Ishikawa (cell line): ENCODE data around the gene FUBP1.

Experiments
- EP300 ChIP-seq: IDR thresholded peaks from 2 replicates; pipeline ENCODE4 v1.6.1; 2012; ENCODE audit warnings: borderline replicate concordance
- MAX ChIP-seq: IDR thresholded peaks from 2 replicates; pipeline ENCODE4 v1.6.1; 2012
- RAD21 ChIP-seq: IDR thresholded peaks from 2 replicates; pipeline ENCODE4 v1.6.1; 2012; ENCODE audit warnings: low read depth
- REST ChIP-seq: IDR thresholded peaks from 2 replicates; pipeline ENCODE4 v1.6.1; 2012; ENCODE audit warnings: low read depth, mild to moderate bottlenecking
- TAF1 ChIP-seq: IDR thresholded peaks from 2 replicates; pipeline ENCODE4 v1.6.1; 2012; ENCODE audit warnings: low read depth, mild to moderate bottlenecking
- YY1 ChIP-seq: IDR thresholded peaks from 2 replicates; pipeline ENCODE4 v1.6.1; 2012; ENCODE audit warnings: low read depth

GRCh38 chr1:77983997-77984355 lies 5.1 kb upstream of the FUBP1 start:
- TF ChIP-seq RAD21, result no peak
- TF ChIP-seq EP300, result no peak
- no peak for TF ChIP-seq MAX
- TF ChIP-seq TAF1, result no peak
- TF ChIP-seq REST, result no peak
- TF ChIP-seq YY1, result no peak
